Astrocyte of the spinal cord (primary cell): Measurements from ENCODE around the gene POLR1D.

ENCODE experiments used
- DNase-seq: peaks from one replicate; pipeline ENCODE4 v3.0.0; 2011; ENCODE audit warnings: low read depth, low spot score
- H3K4me3 ChIP-seq: 2 replicates; pipeline ENCODE4 v1.5.1; 2011; ENCODE audit warnings: low read depth, mild to moderate bottlenecking, low read length, moderate library complexity
- CTCF ChIP-seq: IDR thresholded peaks from 2 replicates; pipeline ENCODE4 v1.5.1; 2012; ENCODE audit warnings: low read depth, mild to moderate bottlenecking, low read length, inconsistent platforms
- in situ Hi-C: cut with HindIII; loops from 2 replicates; pipeline ENCODE4 v1.10.0; 2017; ENCODE audit warnings: low sequenced_read_pairs

Gene POLR1D

DNA sequence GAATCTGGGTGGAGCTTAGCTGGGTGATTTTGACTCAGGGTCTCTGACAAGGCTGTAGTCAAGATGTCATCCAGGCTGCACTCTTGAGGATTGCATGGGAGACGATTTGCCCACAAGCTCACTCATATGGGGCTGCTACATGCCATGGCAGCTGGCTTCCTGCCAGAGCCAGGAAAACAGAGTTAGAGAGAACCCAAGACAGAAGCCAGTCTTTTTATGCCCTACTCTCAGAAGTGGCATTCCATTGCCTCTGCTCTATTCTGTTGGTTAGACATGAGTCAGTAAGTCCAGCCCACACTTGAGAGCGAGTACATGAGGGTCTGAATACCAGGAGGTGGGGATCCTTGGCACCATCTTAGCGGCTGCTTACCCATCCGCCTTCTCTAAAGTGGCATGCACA, 9.5 kb downstream of the POLR1D start:
- DNase-seq: no peak
- TF ChIP-seq CTCF: no peak
- no peak overlapping the region for H3K4me3 ChIP-seq
- in situ Hi-C loops: no loop called here

GRCh38 chr13:27631665-27632064, 10.0 kb downstream of the POLR1D start:
- no peak overlapping the region for H3K4me3 ChIP-seq
- in situ Hi-C loops: no loop called here
- no peak for TF ChIP-seq CTCF
- no peak for DNase-seq

DNA sequence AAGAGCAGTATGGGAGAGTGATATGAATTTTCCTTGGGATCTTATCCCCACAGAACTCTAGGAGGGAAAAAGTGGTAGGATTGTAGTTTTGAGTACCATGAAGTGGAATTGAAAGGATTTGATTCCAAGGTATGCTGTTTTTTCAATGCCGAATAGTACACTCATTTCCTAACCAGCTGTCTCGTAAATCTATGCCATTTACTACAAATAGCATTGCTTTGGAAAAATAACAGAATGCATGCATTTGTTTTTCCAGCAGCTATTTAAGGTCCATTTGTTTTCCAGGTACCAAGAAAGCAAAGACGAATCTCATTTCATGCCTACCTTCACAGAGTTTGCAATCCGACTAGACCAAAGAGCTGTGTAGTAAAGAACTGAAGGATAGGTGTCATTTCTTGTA, 10.5 kb downstream of the POLR1D start:
- no peak for DNase-seq
- no peak overlapping the region for H3K4me3 ChIP-seq
- no peak for TF ChIP-seq CTCF
- in situ Hi-C loops: no loop called here

DNA sequence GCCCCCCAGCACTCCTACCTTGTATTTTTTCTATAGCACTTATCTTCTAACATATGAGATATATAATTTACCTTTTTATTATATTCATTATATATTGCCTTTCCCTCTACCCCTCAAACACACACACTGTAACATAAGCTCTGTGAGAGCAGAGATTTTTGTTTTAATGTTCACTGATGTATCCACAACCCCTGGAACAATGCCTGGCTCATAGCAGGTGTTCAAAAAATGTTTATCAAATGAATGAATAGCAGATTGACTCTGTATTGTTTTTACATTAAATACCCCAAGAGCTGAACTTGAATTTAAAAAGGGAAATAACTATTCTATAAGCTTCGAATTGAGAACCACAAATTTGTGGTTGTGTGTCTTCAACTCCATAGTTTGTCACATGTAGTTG, 11.0 kb downstream of the POLR1D start:
- no peak for DNase-seq
- TF ChIP-seq CTCF: no peak
- H3K4me3 ChIP-seq: no peak overlapping the region
- in situ Hi-C loops: no loop called here

- H3K4me3 ChIP-seq: no peak overlapping the region
- in situ Hi-C loops: no loop called here
- TF ChIP-seq CTCF: no peak
- DNase-seq: no peak
Observed at GRCh38 chr13:27634231-27634630, 12.5 kb downstream of the POLR1D start.

DNA sequence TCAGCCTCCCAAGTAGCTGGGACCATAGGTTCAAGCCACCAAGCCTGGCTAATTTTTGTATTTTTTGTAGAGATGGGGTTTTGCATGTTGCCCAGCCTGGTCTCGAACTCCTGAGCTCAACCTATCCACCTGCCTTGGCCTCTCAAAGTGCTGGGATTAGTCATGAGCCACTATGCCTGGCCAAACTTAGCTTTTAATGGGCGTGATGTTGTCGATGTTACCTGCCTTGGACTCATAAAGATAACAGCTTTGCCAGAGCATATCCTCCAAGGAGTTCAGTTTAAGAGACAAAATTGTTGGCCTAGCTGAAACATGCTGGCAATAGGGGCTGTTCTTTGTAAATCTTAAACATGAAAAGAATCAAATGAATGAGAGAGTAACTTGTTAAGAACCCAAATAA, 13.1 kb downstream of the POLR1D start:
- no peak for DNase-seq
- TF ChIP-seq CTCF: no peak
- in situ Hi-C loops: no loop called here
- H3K4me3 ChIP-seq: no peak overlapping the region

- DNase-seq: no peak
- in situ Hi-C loops: no loop called here
- no peak for TF ChIP-seq CTCF
- no peak overlapping the region for H3K4me3 ChIP-seq
Observed at GRCh38 chr13:27635266-27635665, 13.6 kb downstream of the POLR1D start.
